HG03108 (cell line): Measurements from ENCODE around the gene PHF19.

Experiments
- ATAC-seq: cut with Tn5 transposase; IDR thresholded peaks from one replicate; pipeline ENCODE4 v1.9.1; 2021; ENCODE audit warnings: moderate library complexity; ENCODE audit not compliant: unreplicated experiment

Gene PHF19

GRCh38 chr9:120876842-120877240, at the start of gene PHF19:
PHF19 (minus strand) TSS chr9:120877188; CDS start chr9:120874741, 2,447 bp downstream.
- no peak for ATAC-seq

GRCh38 chr9:120926397-120926928, 49.5 kb upstream of the PHF19 start, which contains the start of gene TRAF1:
TRAF1 (minus strand) TSS chr9:120926796; CDS start chr9:120926075, 721 bp downstream.
- ATAC-seq, result peak; percentile 16

- peak; percentile 30 for ATAC-seq
Measured at GRCh38 chr9:120925535-120926396, 48.8 kb upstream of the PHF19 start.

GRCh38 chr9:120924698-120925534, 47.9 kb upstream of the PHF19 start:
- ATAC-seq, result no peak

- no peak for ATAC-seq
Measured at GRCh38 chr9:120923620-120924328, 46.8 kb upstream of the PHF19 start.

GRCh38 chr9:120922404-120923195, 45.6 kb upstream of the PHF19 start:
- no peak for ATAC-seq

- no peak for ATAC-seq
Measured at GRCh38 chr9:120921661-120922181, 44.7 kb upstream of the PHF19 start.

GRCh38 chr9:120920806-120921178, 43.8 kb upstream of the PHF19 start:
- ATAC-seq, result no peak

- no peak for ATAC-seq
Measured at GRCh38 chr9:120919843-120920805, 43.1 kb upstream of the PHF19 start.

- no peak for ATAC-seq
Measured at GRCh38 chr9:120918931-120919842, 42.2 kb upstream of the PHF19 start.

GRCh38 chr9:120917929-120918762, 41.2 kb upstream of the PHF19 start:
- ATAC-seq, result no peak

GRCh38 chr9:120916991-120917880, 40.2 kb upstream of the PHF19 start:
- no peak for ATAC-seq

- ATAC-seq, result no peak
Measured at GRCh38 chr9:120916588-120916987, 39.6 kb upstream of the PHF19 start.

- no peak for ATAC-seq
Measured at GRCh38 chr9:120915854-120916470, 39.0 kb upstream of the PHF19 start.

- no peak for ATAC-seq
Measured at GRCh38 chr9:120914953-120915352, 38.0 kb upstream of the PHF19 start.
